ENCODE measurements around the gene CCDC61.

DNA sequence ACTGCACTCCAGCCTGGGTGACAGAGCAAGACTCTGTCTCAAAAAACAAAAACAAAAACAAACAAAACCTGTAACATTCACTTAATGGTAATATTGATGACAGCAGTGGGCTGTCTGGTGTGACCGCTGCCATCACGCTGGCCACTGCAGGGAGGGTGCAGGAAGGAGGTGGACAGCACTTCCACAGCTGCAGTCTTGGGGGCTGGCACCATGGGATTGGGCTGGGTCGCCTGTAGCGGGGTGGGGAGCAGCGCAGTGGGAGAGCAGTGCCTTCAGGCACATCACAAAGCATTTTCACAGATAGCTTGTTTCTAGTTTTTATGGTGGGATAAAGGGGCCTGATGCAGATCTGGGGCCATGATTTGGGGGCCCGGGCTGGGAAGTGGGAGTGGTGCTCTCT, 40.3 kb downstream of the CCDC61 start:
- TF ChIP-seq, protein P1, sequence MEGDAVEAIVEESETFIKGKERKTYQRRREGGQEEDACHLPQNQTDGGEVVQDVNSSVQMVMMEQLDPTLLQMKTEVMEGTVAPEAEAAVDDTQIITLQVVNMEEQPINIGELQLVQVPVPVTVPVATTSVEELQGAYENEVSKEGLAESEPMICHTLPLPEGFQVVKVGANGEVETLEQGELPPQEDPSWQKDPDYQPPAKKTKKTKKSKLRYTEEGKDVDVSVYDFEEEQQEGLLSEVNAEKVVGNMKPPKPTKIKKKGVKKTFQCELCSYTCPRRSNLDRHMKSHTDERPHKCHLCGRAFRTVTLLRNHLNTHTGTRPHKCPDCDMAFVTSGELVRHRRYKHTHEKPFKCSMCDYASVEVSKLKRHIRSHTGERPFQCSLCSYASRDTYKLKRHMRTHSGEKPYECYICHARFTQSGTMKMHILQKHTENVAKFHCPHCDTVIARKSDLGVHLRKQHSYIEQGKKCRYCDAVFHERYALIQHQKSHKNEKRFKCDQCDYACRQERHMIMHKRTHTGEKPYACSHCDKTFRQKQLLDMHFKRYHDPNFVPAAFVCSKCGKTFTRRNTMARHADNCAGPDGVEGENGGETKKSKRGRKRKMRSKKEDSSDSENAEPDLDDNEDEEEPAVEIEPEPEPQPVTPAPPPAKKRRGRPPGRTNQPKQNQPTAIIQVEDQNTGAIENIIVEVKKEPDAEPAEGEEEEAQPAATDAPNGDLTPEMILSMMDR (IDR thresholded peaks at IDR 0.05) = no peak
- no peak for TF ChIP-seq ZFX (IDR thresholded peaks at IDR 0.05; ENCODE audit: borderline replicate concordance)
